HG03060 (cell line): ENCODE results near the gene LUZP2.

Experiments used
- ATAC-seq: cut with Tn5 transposase; IDR thresholded peaks from one replicate; pipeline ENCODE4 v1.9.1; 2021; ENCODE audit warnings: low read depth, moderate number of reproducible peaks; ENCODE audit not compliant: unreplicated experiment

LUZP2 gene

GRCh38 chr11:24625975-24626374, 129.1 kb downstream of the LUZP2 start:
- no peak for ATAC-seq

- no peak for ATAC-seq
Observed at GRCh38 chr11:24628224-24628776, 131.4 kb downstream of the LUZP2 start.

GRCh38 chr11:24634606-24635160, 137.8 kb downstream of the LUZP2 start:
- no peak for ATAC-seq

- no peak for ATAC-seq
Observed at GRCh38 chr11:24635588-24636290, 138.9 kb downstream of the LUZP2 start.

GRCh38 chr11:24636291-24636629, 139.4 kb downstream of the LUZP2 start:
- no peak for ATAC-seq

- no peak for ATAC-seq
Observed at GRCh38 chr11:24637520-24637919, 140.7 kb downstream of the LUZP2 start.

GRCh38 chr11:24642648-24643047, 145.8 kb downstream of the LUZP2 start:
- ATAC-seq, result no peak

GRCh38 chr11:24645563-24645962, 148.7 kb downstream of the LUZP2 start:
- ATAC-seq, result no peak

GRCh38 chr11:24651873-24652272, 155.0 kb downstream of the LUZP2 start:
- ATAC-seq, result no peak

- ATAC-seq, result no peak
Observed at GRCh38 chr11:24653901-24654300, 157.0 kb downstream of the LUZP2 start.

- no peak for ATAC-seq
Observed at GRCh38 chr11:24661331-24661730, 164.5 kb downstream of the LUZP2 start.

GRCh38 chr11:24664399-24664798, 167.5 kb downstream of the LUZP2 start:
- no peak for ATAC-seq

- ATAC-seq, result no peak
Observed at GRCh38 chr11:24667353-24667968, 170.6 kb downstream of the LUZP2 start.

- ATAC-seq, result no peak
Observed at GRCh38 chr11:24678703-24679348, 182.0 kb downstream of the LUZP2 start.

- ATAC-seq, result no peak
Observed at GRCh38 chr11:24679821-24680351, 183.0 kb downstream of the LUZP2 start.

- no peak for ATAC-seq
Observed at GRCh38 chr11:24683583-24683982, 186.7 kb downstream of the LUZP2 start.

- no peak for ATAC-seq
Observed at GRCh38 chr11:24685821-24686220, 189.0 kb downstream of the LUZP2 start.

GRCh38 chr11:24687531-24688147, 190.8 kb downstream of the LUZP2 start:
- no peak for ATAC-seq

GRCh38 chr11:24688981-24689380, 192.1 kb downstream of the LUZP2 start:
- no peak for ATAC-seq

GRCh38 chr11:24697522-24698111, 200.8 kb downstream of the LUZP2 start:
- ATAC-seq, result no peak
